Lung (tissue), 12 donors: ENCODE results near the gene WDR64. TPM values are rescaled to one million over a fixed set of nuclear protein-coding genes. Genes with fewer than 3 reads are reported as not detected.

ENCODE experiments used
- ATAC-seq: fragments of 200-7000 bp; cut with Tn5 transposase; one replicate; pipeline ENCODE4 v1.9.1; 2020; ENCODE audit warnings: moderate number of reproducible peaks; ENCODE audit not compliant: insufficient read depth, low FRiP score
- DNase-seq, 3 donors: peaks; one replicate each; pipeline ENCODE4 v3.0.0-alpha.2; 2013 to 2017
- H3K27ac ChIP-seq, 2 donors: one replicate each; pipeline ENCODE4 v1.5.1; 2013; ENCODE audit warnings: mild to moderate bottlenecking in 2 of 2, moderate library complexity in 2 of 2, control low read depth in 1 of 2, inconsistent platforms in 1 of 2, low read depth in 1 of 2, low read length in 1 of 2
- H3K27me3 ChIP-seq, 3 donors: one replicate each; pipeline ENCODE4 v1.5.1; 2013; ENCODE audit warnings: low read length in 2 of 3; ENCODE audit not compliant: control insufficient read depth in 3 of 3, insufficient read depth in 3 of 3
- H3K36me3 ChIP-seq, 4 donors: one replicate each; pipeline ENCODE4 v1.5.1; 2013; ENCODE audit warnings: low read length in 4 of 4, mild to moderate bottlenecking in 1 of 4, moderate library complexity in 1 of 4; ENCODE audit not compliant: control insufficient read depth in 4 of 4, insufficient read depth in 4 of 4
- H3K4me1 ChIP-seq, 5 donors: one replicate each; pipeline ENCODE4 v1.5.1; 2013; ENCODE audit warnings: low read length in 5 of 5, mild to moderate bottlenecking in 2 of 5, moderate library complexity in 1 of 5; ENCODE audit not compliant: control insufficient read depth in 5 of 5, insufficient read depth in 5 of 5
- H3K4me3 ChIP-seq: one replicate; pipeline ENCODE4 v1.5.1; 2013; ENCODE audit warnings: mild to moderate bottlenecking, control low read depth, moderate library complexity
- H3K9ac ChIP-seq, 2 donors: one replicate each; pipeline ENCODE4 v1.5.1; 2013; ENCODE audit warnings: low read length in 2 of 2, control low read depth in 1 of 2; ENCODE audit not compliant: insufficient read depth in 1 of 2
- H3K9me3 ChIP-seq, 4 donors: one replicate each; pipeline ENCODE4 v1.5.1; 2013; ENCODE audit warnings: low read length in 3 of 4, mild to moderate bottlenecking in 1 of 4, moderate library complexity in 1 of 4; ENCODE audit not compliant: control insufficient read depth in 4 of 4, insufficient read depth in 3 of 4
- WGBS, 2 donors: extraction: QIAGEN DNeasy Blood & Tissue Kit; methylation state at CpG; one replicate each; pipeline ENCODE4 v1.1.7; 2013; 5-methylcytosine and 5-hydroxymethylcytosine counted together
- polyA plus RNA-seq, 2 donors: library from polyadenylated mRNA; stranded (reverse); fragments of 200-250 nt; gene quantifications; one replicate each; pipeline ENCODE4 v1.2.1, GENCODE V29; 2013
- total RNA-seq, 2 donors: library from RNA; depleted of rRNA in 1 of 2; stranded (reverse); fragments of >200 nt in 1 of 2; gene quantifications; one replicate each; pipeline ENCODE4 v1.2.1, GENCODE V29; 2014 to 2021
- TF ChIP-seq, protein P1 (sequence below): IDR thresholded peaks from 2 replicates; pipeline ENCODE4 v1.5.1; 2012; ENCODE audit warnings: mild to moderate bottlenecking; ENCODE audit errors: control extremely low read depth, extremely low read depth
- donor health status: control.
- donor health status: control.
- donor health status: Bipolar disorder and iron deficiency.
- donor health status: healthy.
- donor health status: DM: yes; HTN: yes; CAD: no.

WDR64 gene
- total and polyA plus RNA-seq, 4 donors = not detected

DNA sequence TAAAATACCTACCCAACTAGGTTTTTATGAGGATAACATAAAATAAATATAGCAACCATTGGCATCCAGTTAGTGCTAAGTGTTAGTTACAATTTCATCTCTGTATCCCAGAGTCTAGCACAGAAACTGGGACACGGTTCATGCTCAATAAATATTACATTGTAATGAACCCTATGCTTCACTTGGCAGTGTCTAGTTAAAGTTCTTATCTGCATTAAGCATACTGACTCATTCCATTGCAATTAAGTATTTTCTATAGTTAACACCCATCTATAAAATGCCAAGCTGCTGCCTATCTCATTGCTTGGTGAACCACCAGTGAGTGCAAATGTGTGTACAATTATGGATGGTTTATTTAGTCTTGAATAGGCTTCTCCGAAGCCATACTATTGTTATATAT is 27.1 kb upstream of the WDR64 start:
- no peaks in the 10 kb centered on the region for H3K36me3 ChIP-seq
- H3K9me3 ChIP-seq = no peaks in the 10 kb centered on the region
- TF ChIP-seq, protein P1, sequence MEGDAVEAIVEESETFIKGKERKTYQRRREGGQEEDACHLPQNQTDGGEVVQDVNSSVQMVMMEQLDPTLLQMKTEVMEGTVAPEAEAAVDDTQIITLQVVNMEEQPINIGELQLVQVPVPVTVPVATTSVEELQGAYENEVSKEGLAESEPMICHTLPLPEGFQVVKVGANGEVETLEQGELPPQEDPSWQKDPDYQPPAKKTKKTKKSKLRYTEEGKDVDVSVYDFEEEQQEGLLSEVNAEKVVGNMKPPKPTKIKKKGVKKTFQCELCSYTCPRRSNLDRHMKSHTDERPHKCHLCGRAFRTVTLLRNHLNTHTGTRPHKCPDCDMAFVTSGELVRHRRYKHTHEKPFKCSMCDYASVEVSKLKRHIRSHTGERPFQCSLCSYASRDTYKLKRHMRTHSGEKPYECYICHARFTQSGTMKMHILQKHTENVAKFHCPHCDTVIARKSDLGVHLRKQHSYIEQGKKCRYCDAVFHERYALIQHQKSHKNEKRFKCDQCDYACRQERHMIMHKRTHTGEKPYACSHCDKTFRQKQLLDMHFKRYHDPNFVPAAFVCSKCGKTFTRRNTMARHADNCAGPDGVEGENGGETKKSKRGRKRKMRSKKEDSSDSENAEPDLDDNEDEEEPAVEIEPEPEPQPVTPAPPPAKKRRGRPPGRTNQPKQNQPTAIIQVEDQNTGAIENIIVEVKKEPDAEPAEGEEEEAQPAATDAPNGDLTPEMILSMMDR = no peak
- 90 to 98% methylated on average over 2 of the region's 2 CpGs for WGBS, 2 donors
- H3K27me3 ChIP-seq = no peaks in the 10 kb centered on the region
- ATAC-seq (no peak), DNase-seq (no peak)
- no peak overlapping the region for H3K9ac ChIP-seq
- H3K27ac ChIP-seq = no peak overlapping the region
- peaks cover 0 to 2% (median 0%) of the 10 kb centered on the region in 5 donors for H3K4me1 ChIP-seq
- no peak overlapping the region for H3K4me3 ChIP-seq

DNA sequence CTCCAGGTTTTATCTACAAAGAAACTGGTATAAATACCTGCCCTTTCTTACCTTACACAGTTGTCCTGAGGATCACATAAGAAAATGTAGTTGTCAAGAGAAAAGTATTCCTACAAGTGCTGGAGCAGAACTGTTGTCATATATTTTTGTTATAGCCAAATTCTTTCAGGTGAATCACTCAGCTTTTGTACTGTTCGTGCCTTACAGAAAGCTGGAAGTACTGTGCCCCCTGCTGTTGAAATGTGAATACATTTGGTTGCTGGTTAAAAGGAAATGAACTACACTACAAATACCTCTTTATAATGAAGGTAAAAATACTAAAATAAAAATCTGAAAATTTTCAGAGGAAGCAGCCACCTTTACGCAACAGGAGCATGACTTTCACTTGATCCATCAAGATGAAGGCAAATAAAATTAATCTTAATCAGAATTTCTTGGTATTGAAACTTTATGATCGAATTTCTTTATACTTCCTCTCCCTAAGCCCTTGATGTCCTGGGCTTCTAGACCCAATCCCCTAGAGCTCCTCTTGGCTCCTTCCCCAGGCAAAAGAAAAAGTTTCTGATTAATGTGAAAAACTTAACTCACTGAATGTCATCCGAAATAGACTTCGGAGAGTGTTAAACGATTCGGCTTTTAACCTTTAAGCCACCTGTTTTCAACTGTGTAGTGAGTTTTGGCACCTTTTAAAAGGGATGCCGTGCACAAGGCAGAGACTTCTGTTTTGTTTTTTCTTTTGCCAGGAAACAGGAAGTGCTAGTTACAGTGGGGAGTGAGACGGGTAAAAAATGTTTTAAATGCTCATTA is 24.4 kb upstream of the WDR64 start:
- Histone ChIP-seq H3K9me3 (no peaks in the 10 kb centered on the region), H3K9ac (no peak overlapping the region), H3K4me3 (no peak overlapping the region), H3K27me3 (no peaks in the 10 kb centered on the region), H3K27ac (no peak overlapping the region), H3K36me3 (peaks cover 0 to under 1% (median 0%) of the 10 kb centered on the region in 4 donors), H3K4me1 (peaks cover 0 to 5% (median 0%) of the 10 kb centered on the region in 5 donors)
- no peak for ATAC-seq
- 36 to 54% methylated on average over 9 of the region's 9 CpGs for WGBS, 2 donors
- DNase-seq = peak in 2 of 3 donors; percentile 48 to 56
- TF ChIP-seq, protein P1 = peak; percentile 15

DNA sequence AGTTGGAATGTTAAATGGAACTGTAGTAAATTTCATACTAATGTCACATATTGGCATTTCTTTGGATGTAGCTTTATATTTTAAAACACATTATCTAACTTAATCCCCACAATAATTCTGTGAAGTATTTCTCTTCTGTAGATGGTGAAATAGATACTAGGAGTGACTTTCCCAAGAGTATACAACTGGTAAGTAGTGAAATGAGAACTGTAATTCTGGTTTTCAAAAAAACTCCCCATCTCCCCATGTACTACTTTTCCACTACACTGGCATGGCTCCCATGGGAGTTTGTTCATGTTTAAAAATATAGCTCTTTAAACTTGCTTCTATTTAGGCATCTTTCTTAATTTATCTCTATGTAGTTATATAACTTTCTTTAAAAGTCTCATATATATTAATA is 22.1 kb upstream of the WDR64 start:
- H3K4me3 ChIP-seq = no peak overlapping the region
- no peaks in the 10 kb centered on the region for H3K27me3 ChIP-seq
- TF ChIP-seq, protein P1 = no peak
- no peak overlapping the region for H3K9ac ChIP-seq
- H3K36me3 ChIP-seq = peaks cover 0 to 8% (median 5%) of the 10 kb centered on the region in 4 donors
- H3K27ac ChIP-seq = no peak overlapping the region
- peaks cover 0 to 5% (median 0%) of the 10 kb centered on the region in 5 donors for H3K4me1 ChIP-seq
- ATAC-seq = no peak
- DNase-seq = no peak
- no peaks in the 10 kb centered on the region for H3K9me3 ChIP-seq
